GM21825 (cell line): ENCODE results near the gene UNKL.

Experiments
- ATAC-seq: cut with Tn5 transposase; IDR thresholded peaks from one replicate; pipeline ENCODE4 v1.9.1; 2021; ENCODE audit warnings: mild to moderate bottlenecking, moderate library complexity; ENCODE audit not compliant: unreplicated experiment

The UNKL gene

DNA sequence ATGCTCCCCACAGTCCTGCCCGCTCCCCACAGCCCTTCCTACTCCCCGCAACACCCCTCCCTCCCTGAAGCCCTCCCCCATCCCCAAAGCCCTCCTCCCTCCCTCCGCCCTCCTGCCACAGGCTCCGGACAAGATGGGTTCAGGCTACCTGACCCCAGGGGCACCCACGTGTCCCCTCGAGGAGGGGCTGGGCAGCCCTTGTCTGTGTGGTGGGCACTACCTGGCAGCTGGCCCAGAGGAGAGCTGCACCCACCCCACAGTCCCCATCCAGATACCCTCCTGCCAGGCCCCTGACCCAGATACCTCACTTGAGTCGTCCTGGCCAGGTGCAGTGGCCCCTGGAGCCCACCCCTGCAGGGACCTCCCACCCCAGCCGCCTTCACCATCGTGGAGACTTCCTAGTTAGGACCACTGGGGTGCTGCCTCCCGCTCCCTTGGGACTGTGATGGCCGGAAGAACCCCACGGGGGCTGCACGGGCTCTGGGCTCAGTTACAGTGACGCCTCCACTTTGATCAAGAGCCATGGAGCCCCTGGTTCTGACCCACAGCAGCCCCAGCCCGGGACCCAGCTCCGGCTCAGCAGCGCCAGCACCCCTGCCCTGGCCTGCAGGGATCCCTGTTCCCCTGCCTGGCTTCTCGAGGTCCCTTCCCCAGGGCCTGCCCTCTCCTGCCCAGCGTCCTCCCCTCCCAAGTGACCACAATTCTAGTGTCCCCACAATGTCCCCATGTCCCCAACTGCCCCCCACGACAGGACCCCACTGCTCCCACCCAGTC, 17.2 kb upstream of the UNKL start:
- ATAC-seq: no peak

GRCh38 chr16:1430759-1431496, 16.4 kb upstream of the UNKL start, which contains the start of gene PERCC1:
Gene PERCC1, plus strand, starts transcription at chr16:1431078. Its CDS starts 1,516 bp downstream, at chr16:1432594.
- no peak for ATAC-seq

GRCh38 chr16:1430214-1430758, 15.8 kb upstream of the UNKL start:
- ATAC-seq: no peak

GRCh38 chr16:1429631-1430030, 15.1 kb upstream of the UNKL start:
- no peak for ATAC-seq

DNA sequence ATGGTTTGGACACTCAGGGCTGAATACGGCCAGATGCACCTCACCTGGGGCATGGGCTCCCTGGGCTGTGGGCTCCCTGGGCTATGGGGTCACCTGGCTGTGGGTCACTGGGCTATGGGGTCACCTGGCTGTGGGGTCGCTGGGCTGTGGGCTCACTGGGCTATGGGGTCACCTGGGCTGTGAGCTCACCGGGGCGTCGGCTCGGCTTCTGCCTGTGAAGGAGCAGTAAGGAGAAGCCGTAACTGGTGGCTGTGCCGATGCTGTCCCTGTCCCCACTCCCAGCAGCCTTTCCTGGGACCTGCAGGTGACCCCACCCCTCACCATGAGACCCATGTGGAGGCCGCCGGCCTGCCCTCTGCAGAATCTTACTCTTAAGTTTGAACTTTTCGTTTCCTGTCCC, 14.5 kb upstream of the UNKL start:
- no peak for ATAC-seq

- ATAC-seq: no peak
These were observed 14.0 kb upstream of the UNKL start for GRCh38 chr16:1428511-1428910.

DNA sequence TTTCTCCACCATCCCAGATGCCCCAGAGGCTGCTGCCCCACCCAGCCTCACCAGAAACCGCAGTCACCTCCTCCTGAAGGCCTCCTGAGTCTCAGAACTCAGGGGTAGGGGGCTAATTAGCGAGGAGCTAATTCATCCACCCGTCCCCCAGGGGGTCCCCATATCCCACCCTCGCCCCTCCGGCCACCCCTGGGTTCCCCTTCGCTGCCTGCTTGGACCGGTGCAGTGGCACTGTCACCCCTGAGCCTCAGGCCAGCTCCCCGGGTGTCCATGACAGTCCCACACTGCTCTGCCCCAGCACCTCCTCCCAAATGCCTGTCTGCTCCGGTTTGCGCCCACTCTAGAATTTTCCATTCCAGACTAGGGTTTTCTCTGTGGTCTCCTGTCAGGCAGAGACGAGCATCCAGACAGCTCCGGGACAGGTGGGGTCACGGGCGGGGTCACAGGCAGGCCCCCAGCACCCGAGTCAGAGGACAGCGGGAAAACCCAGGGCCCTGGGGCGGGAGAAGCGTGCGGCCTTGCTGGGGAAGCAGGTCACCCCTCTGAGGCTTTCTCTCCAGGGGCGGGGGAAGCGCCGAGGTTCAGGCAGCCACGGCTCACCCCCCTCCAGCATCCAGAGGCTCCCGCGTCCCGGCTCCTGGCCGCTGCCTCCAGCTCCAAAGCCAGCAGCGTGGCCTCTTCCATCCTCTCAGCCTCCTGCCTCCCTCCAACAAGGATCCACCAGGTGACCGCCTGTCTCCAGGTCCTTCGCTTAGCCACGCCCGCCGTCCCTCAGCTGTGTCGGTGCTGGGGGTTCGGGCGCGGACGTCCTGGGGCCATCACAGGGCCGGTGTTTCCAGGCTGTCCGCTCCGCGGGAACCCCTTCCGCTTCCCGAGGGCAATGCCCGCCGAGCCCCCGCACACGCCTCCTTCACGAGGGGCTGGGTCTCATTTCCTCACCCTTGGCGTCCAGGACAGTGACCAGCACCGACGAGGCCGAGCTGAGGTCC, 13.3 kb upstream of the UNKL start:
- no peak for ATAC-seq

- no peak for ATAC-seq
These were observed 12.4 kb upstream of the UNKL start for GRCh38 chr16:1426734-1427471.

DNA sequence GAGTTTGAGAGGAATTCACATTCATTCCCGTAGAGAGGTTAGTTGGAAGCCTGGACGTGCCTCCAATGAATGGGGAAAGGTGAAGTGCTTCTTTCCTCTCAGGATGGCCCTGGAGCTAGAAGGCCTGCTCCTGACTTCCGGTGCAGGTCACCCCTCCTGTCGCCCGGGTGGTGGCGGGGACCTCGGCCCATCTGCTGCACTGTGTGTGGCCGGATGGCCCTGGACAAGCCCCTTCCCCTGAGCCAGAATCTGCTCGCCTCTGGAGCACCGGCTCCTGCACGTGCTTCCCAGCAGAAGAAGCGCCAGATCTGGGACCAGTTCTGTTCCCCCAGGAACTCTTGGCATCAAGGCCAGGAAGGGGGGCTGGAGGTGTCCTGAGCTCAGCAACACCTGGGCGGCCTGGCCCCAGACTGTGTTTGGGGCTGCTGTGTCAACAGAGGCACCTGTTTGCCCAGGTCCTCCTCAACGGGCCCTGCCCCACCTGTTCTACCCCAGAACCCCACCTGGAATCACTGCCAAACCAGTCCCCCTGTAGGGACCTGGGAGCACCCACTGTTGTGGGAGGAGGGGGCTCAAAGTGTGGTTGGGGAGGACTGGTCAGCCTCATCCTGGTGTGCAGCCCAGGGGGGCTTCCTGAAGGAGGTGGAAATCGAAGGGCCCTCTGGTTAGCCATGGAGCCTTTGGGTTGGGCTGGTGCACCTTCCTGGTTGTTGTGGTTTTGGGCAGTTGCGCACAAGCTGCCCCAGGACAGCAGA, 11.3 kb upstream of the UNKL start:
- no peak for ATAC-seq

DNA sequence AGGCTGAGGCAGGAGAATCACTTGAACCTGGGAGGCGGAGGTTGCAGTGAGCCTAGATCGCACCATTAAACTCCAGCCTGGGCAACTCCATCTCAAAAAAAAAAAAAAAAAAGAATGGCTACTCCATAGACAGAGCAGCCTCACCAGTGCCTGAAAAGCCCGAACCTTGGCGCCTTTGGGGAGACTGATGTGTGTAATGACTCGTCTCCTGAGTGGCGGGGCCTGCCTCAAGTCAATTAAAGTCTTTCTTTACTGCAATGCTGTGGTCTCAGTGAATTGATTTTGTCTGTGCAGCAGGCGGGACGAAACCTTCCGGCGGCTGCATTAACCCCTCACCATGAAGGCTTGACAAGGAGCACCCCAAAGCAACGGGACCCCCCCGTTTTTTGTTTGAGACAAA, 9.5 kb upstream of the UNKL start:
- no peak for ATAC-seq

DNA sequence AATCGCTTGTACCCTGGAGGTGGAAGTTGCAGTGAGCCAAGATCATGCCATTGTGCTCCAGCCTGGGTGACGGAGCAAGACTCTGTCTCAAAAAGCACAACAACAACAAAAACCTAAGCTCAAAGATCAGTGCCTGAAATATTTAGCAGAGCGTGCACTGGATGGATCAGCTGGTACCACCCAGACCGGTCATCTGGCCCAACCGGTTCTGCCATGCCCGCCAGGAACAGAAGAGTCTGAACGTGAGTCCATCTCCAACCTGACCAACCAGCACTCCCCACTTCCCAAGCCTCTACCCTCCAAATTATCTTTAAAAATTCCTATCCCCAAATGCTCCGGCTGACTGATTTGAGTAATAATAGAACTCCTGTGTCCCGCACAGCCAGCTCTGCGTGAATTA, 7.6 kb upstream of the UNKL start:
- ATAC-seq: no peak

- peak; percentile 24 for ATAC-seq
These were observed 5.6 kb upstream of the UNKL start for GRCh38 chr16:1420111-1420539.

DNA sequence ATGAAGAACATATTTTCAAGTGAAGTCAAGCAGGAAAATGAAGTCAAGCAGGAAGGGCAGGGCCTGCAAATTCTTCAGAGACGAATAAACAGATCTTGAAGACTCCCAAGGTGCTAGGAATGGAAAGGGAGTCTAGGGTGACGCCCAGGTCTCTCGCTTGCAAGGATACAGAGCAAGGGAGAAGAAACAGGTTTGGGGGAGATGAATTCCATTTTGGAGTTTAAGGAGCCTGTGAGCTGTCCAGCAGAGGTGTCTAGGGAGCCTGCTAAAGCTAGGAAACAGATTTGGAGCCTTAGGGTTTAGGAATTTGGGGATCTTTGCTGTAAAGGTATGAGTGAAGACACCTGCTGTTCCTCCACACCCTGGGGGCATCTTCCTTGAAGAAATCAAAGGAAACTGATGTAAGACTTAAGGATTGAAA, 2.0 kb upstream of the UNKL start:
- ATAC-seq: no peak

GRCh38 chr16:1413684-1414531, 596 bp downstream of the UNKL start:
- ATAC-seq: peak; percentile 32

- ATAC-seq: no peak
These were observed 1.7 kb downstream of the UNKL start for GRCh38 chr16:1412847-1413246.

DNA sequence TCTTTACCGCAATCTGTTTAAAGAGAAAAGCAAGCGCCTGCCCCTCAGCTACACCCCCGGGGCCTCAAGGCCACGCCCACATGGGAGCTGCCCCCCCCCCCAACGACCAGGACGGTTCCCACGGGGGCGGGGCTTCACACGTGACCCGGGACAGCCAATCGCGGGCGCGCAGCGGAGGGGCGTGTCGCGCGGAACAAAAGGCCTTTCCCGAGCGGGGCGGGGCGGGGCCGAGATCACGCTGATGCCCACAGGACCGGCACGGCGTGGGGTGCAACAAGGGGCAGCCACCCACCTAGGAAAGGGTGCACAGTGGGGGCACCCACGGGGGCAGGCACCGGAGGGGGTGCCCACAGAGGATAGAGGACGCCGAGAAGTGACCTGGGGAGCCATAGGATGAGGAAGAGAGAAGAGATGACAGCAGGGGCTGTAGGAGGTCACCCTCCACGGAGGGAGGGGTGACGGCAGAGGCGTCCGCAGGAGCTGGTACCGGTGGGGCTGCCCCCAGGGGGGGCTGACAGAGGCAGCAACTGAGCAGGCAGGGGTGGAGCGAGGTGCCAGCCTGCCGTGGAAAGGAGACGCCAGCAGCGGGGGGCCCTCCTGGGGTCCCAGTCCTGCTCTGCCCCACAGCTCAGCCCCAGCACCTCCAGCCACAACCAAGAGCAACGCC, 6.2 kb downstream of the UNKL start:
- peak; percentile 77 for ATAC-seq

DNA sequence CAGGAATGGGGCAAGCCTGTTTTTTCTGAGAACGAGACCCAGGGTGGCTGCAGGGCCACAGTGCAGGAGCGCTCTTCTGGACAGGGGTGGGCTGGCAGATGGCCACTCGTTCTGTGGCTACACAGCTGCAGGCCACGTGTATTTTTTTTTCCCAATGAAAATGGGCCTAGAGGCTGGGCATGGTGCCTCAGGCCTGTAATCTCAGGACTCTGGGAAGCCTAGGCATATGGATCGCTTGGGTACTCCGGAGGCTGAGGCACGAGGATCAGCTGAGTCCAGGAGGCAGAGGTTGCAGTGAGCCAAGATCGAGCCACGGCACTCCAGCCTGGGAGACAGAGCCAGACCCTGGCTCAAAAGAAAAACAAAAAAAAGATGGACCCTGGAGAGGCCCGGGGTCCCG, 6.8 kb downstream of the UNKL start:
- ATAC-seq: peak; percentile 15

GRCh38 chr16:1403733-1404132, 10.8 kb downstream of the UNKL start:
- ATAC-seq: no peak
